ENCODE measurements around the gene CDH23. TPM values are rescaled to one million over a fixed set of nuclear protein-coding genes. Genes with fewer than 3 reads are reported as not detected.

CDH23 gene
- total RNA-seq, 2 experiments from 2014 or later = 4.7 to 4.9 TPM

GRCh38 chr10:71453186-71453585, 56.5 kb downstream of the CDH23 start:
- no peaks in the 10 kb centered on the region for H3K36me3 Mint-ChIP-seq (ENCODE audit: low read depth)
- DNase-seq = no peak
- H3K4me1 Mint-ChIP-seq (ENCODE audit: low read depth) = no peaks in the 10 kb centered on the region
- no peak for ATAC-seq
- CTCF ChIA-PET = no interaction called here
- H3K27ac Mint-ChIP-seq = no peak overlapping the region
- no peak overlapping the region for H3K4me3 Mint-ChIP-seq
- POLR2A ChIA-PET = no interaction called here
- H3K9me3 Mint-ChIP-seq (ENCODE audit: insufficient read depth) = no peaks in the 10 kb centered on the region
- peaks cover 2% of the 10 kb centered on the region for H3K27me3 Mint-ChIP-seq (ENCODE audit: low read depth)

GRCh38 chr10:71454347-71454746, 57.6 kb downstream of the CDH23 start:
- ATAC-seq (no peak), DNase-seq (no peak)
- H3K9me3 Mint-ChIP-seq (ENCODE audit: insufficient read depth) = no peaks in the 10 kb centered on the region
- H3K27me3 Mint-ChIP-seq (ENCODE audit: low read depth) = peaks cover 2% of the 10 kb centered on the region
- H3K27ac Mint-ChIP-seq = no peak overlapping the region
- CTCF ChIA-PET = no interaction called here
- H3K4me3 Mint-ChIP-seq = no peak overlapping the region
- H3K4me1 Mint-ChIP-seq (ENCODE audit: low read depth) = no peaks in the 10 kb centered on the region
- no peaks in the 10 kb centered on the region for H3K36me3 Mint-ChIP-seq (ENCODE audit: low read depth)
- POLR2A ChIA-PET = no interaction called here

GRCh38 chr10:71455035-71455434, 58.3 kb downstream of the CDH23 start:
- Mint-ChIP-seq H3K4me1 (ENCODE audit: low read depth) (no peaks in the 10 kb centered on the region), H3K27me3 (ENCODE audit: low read depth) (peaks cover 2% of the 10 kb centered on the region), H3K9me3 (ENCODE audit: insufficient read depth) (no peaks in the 10 kb centered on the region), H3K36me3 (ENCODE audit: low read depth) (no peaks in the 10 kb centered on the region), H3K27ac (no peak overlapping the region), H3K4me3 (no peak overlapping the region)
- CTCF ChIA-PET = no interaction called here
- no peak for DNase-seq
- no peak for ATAC-seq
- POLR2A ChIA-PET = no interaction called here

DNA sequence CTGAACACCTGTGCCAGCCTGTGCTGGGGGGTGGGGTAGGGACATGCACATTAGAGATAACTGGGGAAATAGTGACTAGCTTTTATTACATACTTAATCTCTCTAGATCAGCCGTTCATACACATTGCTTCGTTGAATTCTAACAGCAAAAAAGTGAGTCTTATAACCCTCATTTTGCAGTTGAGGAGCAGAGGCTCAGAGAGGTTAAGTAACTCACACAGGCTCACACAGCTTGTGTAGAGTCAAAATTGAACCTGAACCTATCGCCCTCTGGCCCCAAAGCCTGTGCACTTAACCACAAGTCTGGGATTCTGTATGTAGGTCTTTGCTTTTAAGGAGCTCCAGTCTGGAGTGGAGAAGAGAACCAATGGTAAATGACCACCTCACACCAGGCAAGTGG, 59.9 kb downstream of the CDH23 start:
- Mint-ChIP-seq H3K4me1 (ENCODE audit: low read depth) (no peaks in the 10 kb centered on the region), H3K27ac (no peak overlapping the region), H3K9me3 (ENCODE audit: insufficient read depth) (no peaks in the 10 kb centered on the region), H3K4me3 (no peak overlapping the region), H3K36me3 (ENCODE audit: low read depth) (no peaks in the 10 kb centered on the region), H3K27me3 (ENCODE audit: low read depth) (peaks cover 2% of the 10 kb centered on the region)
- ATAC-seq = no peak
- no peak for DNase-seq
- POLR2A ChIA-PET = no interaction called here
- CTCF ChIA-PET = interaction anchor here (1.4 kb wide), 1 partner anchor 113 kb away, joined by 3 read pairs; no protein-coding TSS in a partner anchor

DNA sequence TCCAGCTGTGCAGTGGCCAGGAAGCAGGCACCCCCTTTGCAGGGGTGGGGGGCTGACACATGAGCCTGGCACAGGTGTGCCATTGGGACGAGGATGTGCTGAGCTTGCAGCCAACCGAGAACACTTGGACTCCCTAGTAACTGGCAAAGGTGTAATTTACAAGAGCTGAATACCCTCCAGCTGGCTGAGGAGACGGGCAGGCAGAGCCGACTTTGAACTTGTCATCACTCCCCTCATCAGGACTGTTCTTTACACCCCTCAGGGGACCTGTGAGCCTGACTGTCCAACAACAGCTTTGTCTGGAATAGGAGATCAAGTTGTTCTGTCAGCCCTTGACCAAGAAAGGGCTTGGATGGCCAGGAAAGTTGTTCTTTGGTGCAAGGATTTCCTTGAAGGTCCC, 61.2 kb downstream of the CDH23 start:
- POLR2A ChIA-PET = no interaction called here
- CTCF ChIA-PET = interaction anchor here (1.0 to 1.4 kb wide), 2 partner anchors 112 to 251 kb away, joined by 3 read pairs; no protein-coding TSS in a partner anchor

DNA sequence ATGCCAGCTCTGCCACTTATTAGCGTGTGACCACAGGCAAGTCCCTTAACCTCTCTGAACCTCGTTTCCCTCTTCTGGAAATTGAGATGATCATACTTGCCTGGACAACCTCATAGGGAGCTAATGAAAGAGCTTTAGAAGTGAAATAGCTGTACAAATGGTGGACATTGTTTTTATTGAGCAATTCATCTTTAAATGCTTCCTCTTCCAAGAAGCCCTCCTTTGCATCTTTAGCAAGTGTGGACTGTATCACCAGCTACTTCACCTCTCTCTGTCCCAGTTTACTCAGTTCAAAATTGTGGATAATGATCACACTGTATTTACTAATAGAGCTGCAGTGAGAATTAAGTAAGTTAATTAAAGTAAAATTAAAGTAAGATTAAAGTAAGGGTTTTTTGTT, 61.7 kb downstream of the CDH23 start:
- no peak overlapping the region for H3K27ac Mint-ChIP-seq
- ATAC-seq = no peak

More for the DNA sequence above, 61.2 kb downstream of the CDH23 start:
- H3K4me1 Mint-ChIP-seq (ENCODE audit: low read depth) = no peaks in the 10 kb centered on the region
- H3K36me3 Mint-ChIP-seq (ENCODE audit: low read depth) = no peaks in the 10 kb centered on the region
- no peak overlapping the region for H3K4me3 Mint-ChIP-seq
- H3K27ac Mint-ChIP-seq = no peak overlapping the region
- ATAC-seq (no peak), DNase-seq (no peak)
- H3K9me3 Mint-ChIP-seq (ENCODE audit: insufficient read depth) = no peaks in the 10 kb centered on the region
- H3K27me3 Mint-ChIP-seq (ENCODE audit: low read depth) = peaks cover 2% of the 10 kb centered on the region

DNA sequence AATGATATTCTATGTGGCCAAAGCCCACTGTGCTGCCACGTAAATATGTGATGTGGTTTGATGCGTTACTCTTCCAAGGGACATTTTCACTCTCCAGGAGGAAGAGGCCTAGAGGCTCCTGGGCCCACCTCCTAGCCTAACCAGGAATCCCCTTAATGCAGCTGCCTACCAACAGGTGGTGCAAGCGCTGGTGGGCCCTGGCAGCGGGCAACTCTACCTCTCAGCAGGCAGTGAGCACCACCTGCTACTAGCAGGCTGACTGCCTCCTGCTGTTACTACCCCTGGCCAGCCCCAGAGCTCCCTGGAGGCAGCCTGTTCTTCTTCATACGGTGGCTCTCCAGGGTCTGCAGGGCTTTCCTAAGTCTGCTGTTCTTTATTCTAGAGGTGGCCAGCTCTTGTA, 62.8 kb downstream of the CDH23 start:
- DNase-seq = no peak
- Mint-ChIP-seq H3K9me3 (ENCODE audit: insufficient read depth) (no peaks in the 10 kb centered on the region), H3K36me3 (ENCODE audit: low read depth) (no peaks in the 10 kb centered on the region), H3K4me3 (no peak overlapping the region), H3K27me3 (ENCODE audit: low read depth) (peaks cover 2% of the 10 kb centered on the region), H3K4me1 (ENCODE audit: low read depth) (no peaks in the 10 kb centered on the region), H3K27ac (no peak overlapping the region)
- ChIA-PET POLR2A (no interaction called here), CTCF (interaction anchor here (1.0 to 1.1 kb wide), 2 partner anchors 8 to 153 kb away, joined by 3 read pairs; no protein-coding TSS in a partner anchor)
- ATAC-seq = no peak

More for the DNA sequence above, 61.7 kb downstream of the CDH23 start:
- ChIA-PET CTCF (interaction anchor here (1.0 kb wide), 1 partner anchor 250 kb away, joined by 3 read pairs; no protein-coding TSS in a partner anchor), POLR2A (no interaction called here)
- Mint-ChIP-seq H3K4me3 (no peak overlapping the region), H3K36me3 (ENCODE audit: low read depth) (no peaks in the 10 kb centered on the region), H3K9me3 (ENCODE audit: insufficient read depth) (no peaks in the 10 kb centered on the region), H3K27me3 (ENCODE audit: low read depth) (peaks cover 2% of the 10 kb centered on the region), H3K4me1 (ENCODE audit: low read depth) (no peaks in the 10 kb centered on the region)
- no peak for DNase-seq

- no peaks in the 10 kb centered on the region for H3K4me1 Mint-ChIP-seq (ENCODE audit: low read depth)
Observed at GRCh38 chr10:71460615-71461014, 63.9 kb downstream of the CDH23 start.

DNA sequence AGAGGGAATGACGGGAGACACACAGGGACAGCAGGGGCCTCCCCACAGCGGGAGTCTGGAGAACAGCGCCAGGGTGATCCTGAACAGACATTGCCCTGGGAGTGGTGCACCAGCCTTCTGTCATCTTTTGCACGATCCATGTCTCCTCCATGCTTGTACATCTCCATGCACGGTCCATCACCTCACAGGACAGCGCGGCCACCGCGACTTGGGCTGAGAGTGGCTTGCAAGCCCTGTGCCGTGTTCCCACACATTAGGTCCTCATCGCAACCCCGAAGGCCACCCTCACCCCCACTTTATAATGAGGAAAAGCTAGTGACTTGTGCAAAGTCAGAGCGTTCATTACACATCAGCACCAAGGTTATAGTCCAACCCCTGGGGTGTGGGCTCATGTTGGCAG, 64.7 kb downstream of the CDH23 start:
- Mint-ChIP-seq H3K27me3 (ENCODE audit: low read depth) (no peaks in the 10 kb centered on the region), H3K36me3 (ENCODE audit: low read depth) (no peaks in the 10 kb centered on the region), H3K9me3 (ENCODE audit: insufficient read depth) (no peaks in the 10 kb centered on the region), H3K4me3 (no peak overlapping the region), H3K27ac (no peak overlapping the region), H3K4me1 (ENCODE audit: low read depth) (no peaks in the 10 kb centered on the region)
- ChIA-PET CTCF (no interaction called here), POLR2A (no interaction called here)
- no peak for ATAC-seq
- no peak for DNase-seq

More at GRCh38 chr10:71460615-71461014, 63.9 kb downstream of the CDH23 start:
- no peak for ATAC-seq
- Mint-ChIP-seq H3K4me3 (no peak overlapping the region), H3K36me3 (ENCODE audit: low read depth) (no peaks in the 10 kb centered on the region), H3K27ac (no peak overlapping the region), H3K27me3 (ENCODE audit: low read depth) (peaks cover 2% of the 10 kb centered on the region), H3K9me3 (ENCODE audit: insufficient read depth) (no peaks in the 10 kb centered on the region)
- POLR2A ChIA-PET = no interaction called here
- CTCF ChIA-PET = no interaction called here
- DNase-seq = no peak

GRCh38 chr10:71462062-71462935, 65.6 kb downstream of the CDH23 start:
- CTCF ChIA-PET = no interaction called here
- Mint-ChIP-seq H3K27ac (no peak overlapping the region), H3K4me3 (no peak overlapping the region), H3K4me1 (ENCODE audit: low read depth) (no peaks in the 10 kb centered on the region), H3K9me3 (ENCODE audit: insufficient read depth) (no peaks in the 10 kb centered on the region), H3K36me3 (ENCODE audit: low read depth) (no peaks in the 10 kb centered on the region), H3K27me3 (ENCODE audit: low read depth) (no peaks in the 10 kb centered on the region)
- no peak for ATAC-seq
- DNase-seq = no peak
- POLR2A ChIA-PET = no interaction called here

DNA sequence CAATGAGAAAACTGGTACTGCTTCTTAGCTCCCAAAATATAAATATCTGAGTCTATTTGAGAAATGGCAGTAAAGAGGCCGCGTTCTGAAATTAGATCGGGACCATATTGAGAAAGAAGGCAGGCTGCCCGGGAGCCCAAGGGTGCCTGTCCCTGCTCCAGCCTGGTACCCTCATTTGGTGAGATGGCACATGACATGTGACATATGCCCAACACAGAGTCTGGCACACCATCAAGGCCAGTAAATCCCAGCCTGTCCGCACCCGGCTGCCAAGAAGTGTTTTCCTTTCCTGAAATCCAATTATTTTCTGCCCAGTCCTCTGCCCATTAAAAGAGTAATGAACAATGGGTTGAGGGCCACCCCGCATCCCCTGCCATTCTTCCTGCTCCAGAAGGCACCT, 66.4 kb downstream of the CDH23 start:
- H3K27ac Mint-ChIP-seq = no peak overlapping the region
- ChIA-PET CTCF (no interaction called here), POLR2A (no interaction called here)
- no peaks in the 10 kb centered on the region for H3K9me3 Mint-ChIP-seq (ENCODE audit: insufficient read depth)
- no peaks in the 10 kb centered on the region for H3K36me3 Mint-ChIP-seq (ENCODE audit: low read depth)
- H3K4me1 Mint-ChIP-seq (ENCODE audit: low read depth) = no peaks in the 10 kb centered on the region
- H3K4me3 Mint-ChIP-seq = no peak overlapping the region
- no peak for DNase-seq
- H3K27me3 Mint-ChIP-seq (ENCODE audit: low read depth) = no peaks in the 10 kb centered on the region
- no peak for ATAC-seq

- no peak overlapping the region for H3K4me3 Mint-ChIP-seq
- ChIA-PET CTCF (no interaction called here), POLR2A (no interaction called here)
- H3K9me3 Mint-ChIP-seq (ENCODE audit: insufficient read depth) = no peaks in the 10 kb centered on the region
- ATAC-seq (no peak), DNase-seq (no peak)
- H3K27ac Mint-ChIP-seq = no peak overlapping the region
- no peaks in the 10 kb centered on the region for H3K4me1 Mint-ChIP-seq (ENCODE audit: low read depth)
- no peaks in the 10 kb centered on the region for H3K27me3 Mint-ChIP-seq (ENCODE audit: low read depth)
- no peaks in the 10 kb centered on the region for H3K36me3 Mint-ChIP-seq (ENCODE audit: low read depth)
Observed at GRCh38 chr10:71465551-71466252, 69.0 kb downstream of the CDH23 start.

Measured in activated CD8-positive, alpha-beta T cell treated with anti-CD3 and anti-CD28 coated beads, Interleukin-2, amount 10 ng/mL, durations not matched to agents 7 days and 5 days (primary cell).